Epithelial cell of esophagus (primary cell): ENCODE results near the gene IFT20.

ENCODE experiments used
- DNase-seq: peaks from one replicate; pipeline ENCODE4 v3.0.0; 2010; ENCODE audit warnings: low read depth
- H3K4me3 ChIP-seq: 2 replicates; pipeline ENCODE4 v1.5.1; 2011; ENCODE audit warnings: mild to moderate bottlenecking, low read length, control low read depth
- CTCF ChIP-seq: IDR thresholded peaks from 2 replicates; pipeline ENCODE4 v1.5.1; 2011; ENCODE audit warnings: low read depth, mild to moderate bottlenecking, low read length, control low read depth, inconsistent platforms; ENCODE audit not compliant: insufficient read depth; ENCODE audit errors: missing control alignments

The IFT20 gene, protein sequence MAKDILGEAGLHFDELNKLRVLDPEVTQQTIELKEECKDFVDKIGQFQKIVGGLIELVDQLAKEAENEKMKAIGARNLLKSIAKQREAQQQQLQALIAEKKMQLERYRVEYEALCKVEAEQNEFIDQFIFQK

DNA sequence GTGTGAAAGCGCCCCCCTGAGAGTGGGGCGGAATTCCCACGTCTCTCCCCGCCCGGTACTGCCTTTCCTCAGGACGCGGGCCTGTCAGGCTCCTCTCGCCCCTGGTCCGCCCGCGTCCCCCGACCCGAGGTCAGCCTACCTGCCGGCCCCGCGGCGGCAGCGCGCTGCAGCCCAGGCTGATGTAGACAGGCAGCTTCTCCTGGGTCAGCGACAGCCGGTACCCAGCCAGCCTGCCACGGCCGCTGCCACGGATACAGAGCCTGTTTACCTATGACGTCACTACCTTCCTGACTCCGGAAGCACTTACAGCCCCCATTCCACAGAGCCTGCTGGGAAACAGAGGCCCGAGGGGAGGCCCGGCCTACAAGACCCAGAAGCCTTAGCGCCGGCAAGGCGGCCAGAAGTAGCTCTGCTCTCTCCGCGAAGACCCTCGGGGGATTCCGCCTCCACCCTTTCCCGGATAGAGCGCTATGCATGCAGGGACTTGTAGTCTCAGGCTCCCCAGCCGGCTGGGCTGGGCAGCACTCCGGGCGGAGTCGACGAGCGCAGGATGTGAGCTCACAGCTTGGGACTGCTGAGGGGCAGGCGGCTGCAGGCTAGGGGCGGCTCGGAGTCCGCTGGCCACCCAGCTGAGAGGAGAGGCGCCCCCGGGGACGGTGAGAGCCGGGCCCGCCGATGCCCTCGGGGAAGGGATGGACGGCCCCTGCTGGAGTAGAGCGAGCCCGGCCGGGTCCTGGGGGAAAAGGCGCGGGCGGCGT, at the start of gene IFT20, which contains the start of gene TNFAIP1:
Gene IFT20, minus strand, starts transcription at position 272 of the 758 bp plus-strand sequence. CDS start 3,487 bp downstream, outside the sequence.
Gene TNFAIP1, plus strand, starts transcription at position 561 of the 758 bp plus-strand sequence. CDS start 3,761 bp downstream, outside the sequence.
- DNase-seq: peak; percentile 100
- peak within 1 kb of the TSS; percentile 69 for H3K4me3 ChIP-seq
- TF ChIP-seq CTCF: no peak

DNA sequence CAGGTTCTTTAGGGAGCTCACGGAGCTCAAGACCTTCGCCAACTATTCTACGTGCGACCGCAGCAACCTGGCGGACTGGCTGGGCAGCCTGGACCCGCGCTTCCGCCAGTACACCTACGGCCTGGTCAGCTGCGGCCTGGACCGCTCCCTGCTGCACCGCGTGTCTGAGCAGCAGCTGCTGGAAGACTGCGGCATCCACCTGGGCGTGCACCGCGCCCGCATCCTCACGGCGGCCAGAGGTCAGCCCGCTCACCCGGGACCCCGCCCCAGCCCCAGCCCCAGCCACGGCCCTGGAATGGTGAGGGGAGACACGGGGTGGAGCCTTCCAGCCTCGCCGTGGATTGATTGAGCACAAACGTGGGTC, 49.7 kb upstream of the IFT20 start:
- H3K4me3 ChIP-seq: peak overlapping the region; percentile 39
- no peak for DNase-seq
- TF ChIP-seq CTCF: no peak

DNA sequence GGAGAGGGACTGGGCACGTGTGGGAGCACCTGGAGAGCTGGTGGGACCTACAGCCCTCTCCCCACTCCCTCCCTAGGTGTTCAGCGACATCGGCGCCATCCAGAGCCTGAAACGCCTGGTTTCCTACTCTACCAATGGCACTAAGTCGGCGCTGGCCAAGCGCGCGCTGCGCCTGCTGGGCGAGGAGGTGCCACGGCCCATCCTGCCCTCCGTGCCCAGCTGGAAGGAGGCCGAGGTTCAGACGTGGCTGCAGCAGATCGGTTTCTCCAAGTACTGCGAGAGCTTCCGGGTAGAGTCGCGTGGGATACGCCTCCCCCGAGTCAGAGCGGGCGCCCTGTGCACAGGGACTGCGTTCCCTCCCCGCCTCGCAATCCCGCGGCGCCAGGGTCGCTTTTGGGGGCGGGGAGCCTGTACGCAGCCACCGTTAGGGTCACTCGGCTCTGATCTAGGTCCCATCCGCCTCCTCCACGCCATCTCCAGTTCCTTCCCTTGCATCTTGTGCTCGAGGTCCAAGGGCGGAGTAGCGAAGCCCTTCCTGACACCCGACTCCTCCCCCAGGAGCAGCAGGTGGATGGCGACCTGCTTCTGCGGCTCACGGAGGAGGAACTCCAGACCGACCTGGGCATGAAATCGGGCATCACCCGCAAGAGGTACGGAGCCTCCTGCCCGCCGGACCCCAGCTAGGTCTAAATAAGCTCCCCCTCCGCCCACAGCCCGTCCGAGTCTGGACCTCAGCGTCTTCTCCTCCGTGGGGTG, 49.2 kb upstream of the IFT20 start:
- no peak for TF ChIP-seq CTCF
- peak overlapping the region; percentile 39 for H3K4me3 ChIP-seq
- no peak for DNase-seq

GRCh38 chr17:28381141-28381825, 46.0 kb upstream of the IFT20 start:
- DNase-seq: peak; percentile 44
- H3K4me3 ChIP-seq: no peak overlapping the region
- peak; percentile 37 for TF ChIP-seq CTCF

DNA sequence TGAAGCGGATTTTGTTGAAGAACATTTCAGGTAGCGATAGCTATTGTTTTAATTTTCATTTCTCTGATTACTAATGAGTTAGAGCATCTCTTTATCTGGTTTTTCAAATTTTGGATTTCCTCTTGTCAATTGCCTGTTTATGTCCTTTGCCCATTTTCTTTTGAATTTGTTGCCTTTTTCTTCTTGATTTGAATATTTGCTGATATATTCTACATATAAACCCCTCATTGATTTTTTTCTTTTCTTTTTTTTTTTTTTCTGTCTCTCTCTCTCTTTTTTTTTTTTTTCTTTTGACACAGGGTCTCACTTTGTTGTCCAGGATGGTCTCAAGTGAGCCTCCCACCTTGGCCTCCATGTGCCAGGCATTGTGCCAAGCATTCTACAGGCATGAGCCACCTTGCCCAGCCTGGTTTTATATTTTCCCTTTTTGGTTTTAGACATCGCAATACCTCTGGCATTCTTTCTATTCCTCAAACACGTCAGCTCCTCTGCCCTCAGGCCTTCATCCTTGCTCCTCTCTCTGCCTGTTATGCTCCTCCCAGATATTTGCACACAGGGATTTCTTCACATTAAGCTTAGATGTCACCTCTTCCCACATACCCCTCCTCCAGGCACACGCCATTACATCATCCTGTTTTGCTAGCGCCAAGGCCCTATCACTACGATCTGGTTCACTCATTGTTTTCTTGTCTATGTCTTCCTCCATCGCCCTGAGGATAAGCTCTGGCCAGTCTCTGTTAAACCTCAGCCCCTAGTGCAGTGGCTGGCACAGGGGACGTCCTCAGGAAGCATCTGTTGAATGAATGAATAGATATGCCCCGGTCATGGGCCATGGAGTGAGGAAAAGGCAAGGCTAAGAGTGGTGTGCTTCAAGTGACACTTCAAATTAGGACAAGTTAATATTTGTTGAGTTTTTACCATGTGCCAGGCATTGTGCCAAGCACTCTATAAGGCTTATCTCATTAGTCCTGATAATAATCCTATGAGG, 44.8 kb upstream of the IFT20 start:
- TF ChIP-seq CTCF: no peak
- no peak overlapping the region for H3K4me3 ChIP-seq
- peak; percentile 100 for DNase-seq

GRCh38 chr17:28372945-28373274, 37.6 kb upstream of the IFT20 start:
- no peak for DNase-seq
- H3K4me3 ChIP-seq: no peak overlapping the region
- no peak for TF ChIP-seq CTCF
